ENCODE measurements around the gene HSF2BP. TPM values are rescaled to one million over a fixed set of nuclear protein-coding genes. Genes with fewer than 3 reads are reported as not detected.

Gene HSF2BP
- total RNA-seq, 1 experiment from 2014 or later, result 4.6 TPM

- Histone ChIP-seq H3K79me2 (ENCODE audit: low read depth) (no peaks in the 10 kb centered on the region), H3K4me2 (no peak overlapping the region), H3K27me3 (ENCODE audit: insufficient read depth, low read depth) (no peaks in the 10 kb centered on the region), H3K36me3 (ENCODE audit: low read depth) (no peaks in the 10 kb centered on the region), H3K9me3 (ENCODE audit: insufficient read depth, low read depth) (no peaks in the 10 kb centered on the region), H4K20me1 (ENCODE audit: insufficient read depth) (no peaks in the 10 kb centered on the region), H2AFZ (no peak overlapping the region), H3K27ac (no peak overlapping the region), H3K9me2 (ENCODE audit: insufficient read depth) (no peaks in the 10 kb centered on the region), H3K4me1 (replicated peaks; ENCODE audit: insufficient read depth) (no peaks in the 10 kb centered on the region), H3K4me3 (no peak overlapping the region), H3F3A (ENCODE audit: insufficient read depth, low read depth) (no peaks in the 10 kb centered on the region)
- no TSS peak for BruUV-seq (replicated peaks)
- ChIA-PET CTCF (no interaction called here), POLR2A (ENCODE audit: unreplicated experiment) (no interaction called here)
- TF ChIP-seq EZH2 (IDR thresholded peaks at IDR 0.05; ENCODE audit: low read depth) (no peak), CTCF (conservative IDR thresholded peaks at IDR 0.05) (no peak)
- DNase-seq, result no peak
- intact Hi-C loops (cut with micrococcal nuclease; ENCODE audit: unreplicated experiment), result no loop called here
Measured at GRCh38 chr21:43675871-43676270, 16.6 kb upstream of the HSF2BP start.

GRCh38 chr21:43669828-43670605, 10.7 kb upstream of the HSF2BP start:
- TF ChIP-seq EZH2 (IDR thresholded peaks at IDR 0.05; ENCODE audit: low read depth) (no peak), CTCF (conservative IDR thresholded peaks at IDR 0.05) (no peak)
- POLR2A ChIA-PET (ENCODE audit: unreplicated experiment), result no interaction called here
- peaks cover 33% of the 10 kb centered on the region for H3K79me2 ChIP-seq (ENCODE audit: low read depth)
- no peak overlapping the region for H3K4me2 ChIP-seq
- no peak for DNase-seq
- H3K4me3 ChIP-seq, result no peak overlapping the region
- H3K4me1 ChIP-seq (replicated peaks; ENCODE audit: insufficient read depth), result no peaks in the 10 kb centered on the region
- H4K20me1 ChIP-seq (ENCODE audit: insufficient read depth), result no peaks in the 10 kb centered on the region; the same call in 1 of the 2 replicates
- H3K27me3 ChIP-seq (ENCODE audit: insufficient read depth, low read depth), result no peaks in the 10 kb centered on the region
- intact Hi-C loops (cut with micrococcal nuclease; ENCODE audit: unreplicated experiment), result no loop called here
- no TSS peak for BruUV-seq (replicated peaks)
- H3K9me3 ChIP-seq (ENCODE audit: insufficient read depth, low read depth), result no peaks in the 10 kb centered on the region
- H3F3A ChIP-seq (ENCODE audit: insufficient read depth, low read depth), result no peaks in the 10 kb centered on the region
- no peaks in the 10 kb centered on the region for H3K36me3 ChIP-seq (ENCODE audit: low read depth)
- no peak overlapping the region for H2AFZ ChIP-seq
- no peaks in the 10 kb centered on the region for H3K9me2 ChIP-seq (ENCODE audit: insufficient read depth)
- CTCF ChIA-PET, result no interaction called here
- no peak overlapping the region for H3K27ac ChIP-seq

GRCh38 chr21:43667191-43667904, 8.1 kb upstream of the HSF2BP start:
- CTCF ChIA-PET, result no interaction called here
- Histone ChIP-seq H3K9me2 (ENCODE audit: insufficient read depth) (no peaks in the 10 kb centered on the region), H3K4me2 (no peak overlapping the region), H4K20me1 (ENCODE audit: insufficient read depth) (no peaks in the 10 kb centered on the region; the same call in 1 of the 2 replicates), H3K36me3 (ENCODE audit: low read depth) (no peaks in the 10 kb centered on the region), H3F3A (ENCODE audit: insufficient read depth, low read depth) (no peaks in the 10 kb centered on the region), H3K9me3 (ENCODE audit: insufficient read depth, low read depth) (no peaks in the 10 kb centered on the region), H3K27ac (no peak overlapping the region), H3K4me1 (replicated peaks; ENCODE audit: insufficient read depth) (no peaks in the 10 kb centered on the region), H2AFZ (no peak overlapping the region), H3K79me2 (ENCODE audit: low read depth) (peaks cover 41% of the 10 kb centered on the region), H3K4me3 (no peak overlapping the region), H3K27me3 (ENCODE audit: insufficient read depth, low read depth) (no peaks in the 10 kb centered on the region)
- TF ChIP-seq CTCF (conservative IDR thresholded peaks at IDR 0.05) (no peak), EZH2 (IDR thresholded peaks at IDR 0.05; ENCODE audit: low read depth) (no peak)
- intact Hi-C loops (cut with micrococcal nuclease; ENCODE audit: unreplicated experiment), result no loop called here
- DNase-seq, result no peak
- POLR2A ChIA-PET (ENCODE audit: unreplicated experiment), result no interaction called here
- no TSS peak for BruUV-seq (replicated peaks)

Data from PC-9 (cell line).